ENCODE results near the gene GFI1. TPM values are rescaled to one million over a fixed set of nuclear protein-coding genes. Genes with fewer than 3 reads are reported as not detected.

The GFI1 gene
- total RNA-seq, 1 donor from 2014 or later = 0.89 TPM

DNA sequence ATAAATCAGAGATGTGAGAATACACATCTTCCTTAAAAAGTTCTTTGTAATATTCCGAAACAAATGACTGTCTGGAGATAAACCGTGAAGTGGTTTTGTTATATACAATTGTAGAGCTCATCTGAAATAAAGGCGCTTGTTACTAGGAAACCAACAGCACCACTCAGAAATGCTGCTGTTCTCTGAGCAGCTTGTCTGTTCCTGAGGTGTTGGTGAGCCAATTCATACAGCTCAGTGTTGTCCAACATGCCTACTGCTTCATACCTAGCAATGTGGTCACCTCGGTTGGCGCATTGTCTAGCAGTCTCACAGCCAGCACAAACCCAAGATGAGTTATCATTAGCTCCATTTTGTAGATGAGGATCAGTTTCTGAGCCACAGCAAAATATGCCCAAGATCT, 44.4 kb downstream of the GFI1 start:
- no peak for TF ChIP-seq EZH2 (IDR thresholded peaks at IDR 0.05; ENCODE audit: insufficient read depth, low read length)
- TF ChIP-seq, protein P1, sequence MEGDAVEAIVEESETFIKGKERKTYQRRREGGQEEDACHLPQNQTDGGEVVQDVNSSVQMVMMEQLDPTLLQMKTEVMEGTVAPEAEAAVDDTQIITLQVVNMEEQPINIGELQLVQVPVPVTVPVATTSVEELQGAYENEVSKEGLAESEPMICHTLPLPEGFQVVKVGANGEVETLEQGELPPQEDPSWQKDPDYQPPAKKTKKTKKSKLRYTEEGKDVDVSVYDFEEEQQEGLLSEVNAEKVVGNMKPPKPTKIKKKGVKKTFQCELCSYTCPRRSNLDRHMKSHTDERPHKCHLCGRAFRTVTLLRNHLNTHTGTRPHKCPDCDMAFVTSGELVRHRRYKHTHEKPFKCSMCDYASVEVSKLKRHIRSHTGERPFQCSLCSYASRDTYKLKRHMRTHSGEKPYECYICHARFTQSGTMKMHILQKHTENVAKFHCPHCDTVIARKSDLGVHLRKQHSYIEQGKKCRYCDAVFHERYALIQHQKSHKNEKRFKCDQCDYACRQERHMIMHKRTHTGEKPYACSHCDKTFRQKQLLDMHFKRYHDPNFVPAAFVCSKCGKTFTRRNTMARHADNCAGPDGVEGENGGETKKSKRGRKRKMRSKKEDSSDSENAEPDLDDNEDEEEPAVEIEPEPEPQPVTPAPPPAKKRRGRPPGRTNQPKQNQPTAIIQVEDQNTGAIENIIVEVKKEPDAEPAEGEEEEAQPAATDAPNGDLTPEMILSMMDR (IDR thresholded peaks at IDR 0.05; ENCODE audit: insufficient read depth, low read depth, low read length) = no peak
- H3K9ac ChIP-seq (ENCODE audit: low read length) = no peak overlapping the region
- DNase-seq (ENCODE audit: low read depth) (no peak), FAIRE-seq (no peak)
- H3K27ac ChIP-seq (ENCODE audit: low read depth, low read length) = no peak overlapping the region
- no peaks in the 10 kb centered on the region for H4K20me1 ChIP-seq (ENCODE audit: insufficient read depth, low read length)
- no peak overlapping the region for H3K27ac Mint-ChIP-seq (ENCODE audit: unreplicated experiment)
- peaks cover 18% of the 10 kb centered on the region for H3K4me1 Mint-ChIP-seq (ENCODE audit: low read depth, unreplicated experiment)
- H3K4me3 ChIP-seq (ENCODE audit: insufficient read depth, low read depth, low read length) = no peak overlapping the region
- H3K9me3 ChIP-seq (ENCODE audit: insufficient read depth, low read depth, low read length) = no peaks in the 10 kb centered on the region
- peaks cover 5% of the 10 kb centered on the region for H3K4me1 ChIP-seq (ENCODE audit: insufficient read depth, low read length)
- no peaks in the 10 kb centered on the region for H3K36me3 Mint-ChIP-seq (ENCODE audit: low read depth, unreplicated experiment)
- peak overlapping the region; percentile 17 for H2AFZ ChIP-seq (ENCODE audit: low read depth, low read length)
- no peaks in the 10 kb centered on the region for H3K27me3 ChIP-seq (ENCODE audit: insufficient read depth, low read length)
- H3K79me2 ChIP-seq (ENCODE audit: insufficient read depth, low read length) = no peaks in the 10 kb centered on the region
- H3K9me3 Mint-ChIP-seq (ENCODE audit: unreplicated experiment) = no peaks in the 10 kb centered on the region
- no peak overlapping the region for H3K4me2 ChIP-seq (ENCODE audit: low read length)
- no peaks in the 10 kb centered on the region for H3K27me3 Mint-ChIP-seq (ENCODE audit: low read depth, unreplicated experiment)
- H3K36me3 ChIP-seq (ENCODE audit: insufficient read depth, low read length) = no peaks in the 10 kb centered on the region
- no peak overlapping the region for H3K4me3 Mint-ChIP-seq (ENCODE audit: unreplicated experiment)

DNA sequence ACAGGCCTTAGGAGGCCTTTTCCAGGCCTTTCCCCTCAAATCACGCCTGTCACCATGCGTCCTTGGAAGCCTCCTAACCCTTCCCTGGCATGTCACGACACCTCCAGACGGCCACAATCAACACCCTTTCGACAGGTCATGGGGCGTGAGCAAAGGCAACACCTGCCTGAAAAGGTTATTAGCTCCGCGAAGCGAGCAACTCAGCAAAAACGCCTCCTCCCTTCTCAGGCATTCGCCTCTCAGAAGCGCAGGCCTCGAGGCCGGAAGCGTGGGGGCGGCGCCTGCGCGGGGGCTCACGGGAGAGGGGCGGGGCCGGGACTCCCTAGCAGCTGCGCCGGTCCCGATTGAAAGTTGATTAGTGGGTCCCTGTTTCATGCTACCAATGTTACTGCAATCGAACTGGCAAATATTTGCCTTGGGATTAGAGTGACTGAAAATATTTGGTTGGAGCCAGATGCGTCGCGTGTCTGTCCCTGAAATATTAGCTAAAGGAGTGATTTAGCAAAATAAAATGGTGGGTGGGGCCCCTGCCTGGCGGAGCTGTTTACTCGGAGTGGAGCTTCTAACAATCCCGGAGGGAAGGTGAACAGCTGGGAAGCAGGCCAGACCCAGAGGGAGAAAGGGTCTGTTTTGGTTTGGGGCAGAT, 44.9 kb downstream of the GFI1 start:
- no peak overlapping the region for H3K4me3 ChIP-seq (ENCODE audit: insufficient read depth, low read depth, low read length)
- H3K27ac ChIP-seq (ENCODE audit: low read depth, low read length) = no peak overlapping the region
- DNase-seq (ENCODE audit: low read depth) (no peak), FAIRE-seq (no peak)
- Mint-ChIP-seq H3K27ac (ENCODE audit: unreplicated experiment) (no peak overlapping the region), H3K4me3 (ENCODE audit: unreplicated experiment) (no peak overlapping the region), H3K36me3 (ENCODE audit: low read depth, unreplicated experiment) (no peaks in the 10 kb centered on the region), H3K9me3 (ENCODE audit: unreplicated experiment) (no peaks in the 10 kb centered on the region), H3K4me1 (ENCODE audit: low read depth, unreplicated experiment) (peaks cover 17% of the 10 kb centered on the region), H3K27me3 (ENCODE audit: low read depth, unreplicated experiment) (no peaks in the 10 kb centered on the region)
- H4K20me1 ChIP-seq (ENCODE audit: insufficient read depth, low read length) = no peaks in the 10 kb centered on the region
- H3K36me3 ChIP-seq (ENCODE audit: insufficient read depth, low read length) = no peaks in the 10 kb centered on the region
- H3K27me3 ChIP-seq (ENCODE audit: insufficient read depth, low read length) = no peaks in the 10 kb centered on the region
- peaks cover 5% of the 10 kb centered on the region for H3K4me1 ChIP-seq (ENCODE audit: insufficient read depth, low read length)
- no peak overlapping the region for H3K4me2 ChIP-seq (ENCODE audit: low read length)
- H2AFZ ChIP-seq (ENCODE audit: low read depth, low read length) = no peak overlapping the region
- no peaks in the 10 kb centered on the region for H3K79me2 ChIP-seq (ENCODE audit: insufficient read depth, low read length)
- TF ChIP-seq, protein P1 (IDR thresholded peaks at IDR 0.05; ENCODE audit: insufficient read depth, low read depth, low read length) = no peak
- no peak for TF ChIP-seq EZH2 (IDR thresholded peaks at IDR 0.05; ENCODE audit: insufficient read depth, low read length)
- H3K9ac ChIP-seq (ENCODE audit: low read length) = no peak overlapping the region
- no peaks in the 10 kb centered on the region for H3K9me3 ChIP-seq (ENCODE audit: insufficient read depth, low read depth, low read length)

DNA sequence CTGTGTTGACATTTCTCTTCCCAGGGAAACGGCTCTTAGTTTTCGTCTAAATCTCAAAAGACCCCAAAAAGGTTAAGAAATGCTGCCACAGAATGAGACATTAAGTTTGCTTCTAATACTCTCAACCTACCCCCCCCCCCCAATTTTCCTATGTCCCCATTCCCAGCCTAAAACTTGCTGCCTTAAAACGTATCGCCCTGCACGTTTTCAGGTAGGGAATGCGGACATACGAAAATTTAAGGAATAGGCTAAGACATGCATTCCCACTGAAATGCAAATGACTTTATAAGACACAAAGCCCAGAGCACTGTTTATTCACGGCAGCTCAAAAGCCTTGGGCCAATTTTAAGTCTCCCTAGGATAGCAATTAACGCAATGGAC, 45.4 kb downstream of the GFI1 start:
- no peak for FAIRE-seq
- Histone ChIP-seq H2AFZ (ENCODE audit: low read depth, low read length) (no peak overlapping the region), H3K9ac (ENCODE audit: low read length) (no peak overlapping the region), H3K4me3 (ENCODE audit: insufficient read depth, low read depth, low read length) (no peak overlapping the region), H3K4me1 (ENCODE audit: insufficient read depth, low read length) (peaks cover 5% of the 10 kb centered on the region), H3K27me3 (ENCODE audit: insufficient read depth, low read length) (no peaks in the 10 kb centered on the region), H3K9me3 (ENCODE audit: insufficient read depth, low read depth, low read length) (no peaks in the 10 kb centered on the region), H3K27ac (ENCODE audit: low read depth, low read length) (no peak overlapping the region), H3K36me3 (ENCODE audit: insufficient read depth, low read length) (no peaks in the 10 kb centered on the region), H3K79me2 (ENCODE audit: insufficient read depth, low read length) (no peaks in the 10 kb centered on the region), H3K4me2 (ENCODE audit: low read length) (no peak overlapping the region), H4K20me1 (ENCODE audit: insufficient read depth, low read length) (no peaks in the 10 kb centered on the region)
- Mint-ChIP-seq H3K27me3 (ENCODE audit: low read depth, unreplicated experiment) (no peaks in the 10 kb centered on the region), H3K4me3 (ENCODE audit: unreplicated experiment) (no peak overlapping the region), H3K36me3 (ENCODE audit: low read depth, unreplicated experiment) (no peaks in the 10 kb centered on the region), H3K27ac (ENCODE audit: unreplicated experiment) (no peak overlapping the region), H3K4me1 (ENCODE audit: low read depth, unreplicated experiment) (peaks cover 12% of the 10 kb centered on the region), H3K9me3 (ENCODE audit: unreplicated experiment) (peaks cover 2% of the 10 kb centered on the region)
- TF ChIP-seq EZH2 (IDR thresholded peaks at IDR 0.05; ENCODE audit: insufficient read depth, low read length) = no peak
- DNase-seq (ENCODE audit: low read depth) = no peak

Data from astrocyte (in vitro differentiated cells and primary cell).